ENCODE results near the gene DRD2.

The DRD2 gene

GRCh38 chr11:113370634-113371033 lies 104.6 kb downstream of the DRD2 start:
- DNase-seq (ENCODE audit: extremely low read depth, low read depth) = no peak
- H3K4me3 ChIP-seq (replicated peaks; ENCODE audit: low read depth, low read length) = no peak overlapping the region
- no peak for TF ChIP-seq CTCF (IDR thresholded peaks at IDR 0.05; ENCODE audit: low read depth, low read length, missing control alignments)

- no peak for TF ChIP-seq CTCF (IDR thresholded peaks at IDR 0.05; ENCODE audit: low read depth, low read length, missing control alignments)
- no peak overlapping the region for H3K4me3 ChIP-seq (replicated peaks; ENCODE audit: low read depth, low read length)
- no peak for DNase-seq (ENCODE audit: extremely low read depth, low read depth)
Measured at GRCh38 chr11:113369411-113369810, 105.8 kb downstream of the DRD2 start.

GRCh38 chr11:113365895-113366294 lies 109.3 kb downstream of the DRD2 start:
- no peak overlapping the region for H3K4me3 ChIP-seq (replicated peaks; ENCODE audit: low read depth, low read length)
- no peak for DNase-seq (ENCODE audit: extremely low read depth, low read depth)
- no peak for TF ChIP-seq CTCF (IDR thresholded peaks at IDR 0.05; ENCODE audit: low read depth, low read length, missing control alignments)

- H3K4me3 ChIP-seq (replicated peaks; ENCODE audit: low read depth, low read length) = no peak overlapping the region
- TF ChIP-seq CTCF (IDR thresholded peaks at IDR 0.05; ENCODE audit: low read depth, low read length, missing control alignments) = no peak
- DNase-seq (ENCODE audit: extremely low read depth, low read depth) = no peak
Measured at GRCh38 chr11:113363996-113364641, 111.1 kb downstream of the DRD2 start.

GRCh38 chr11:113363406-113363805 lies 111.8 kb downstream of the DRD2 start:
- TF ChIP-seq CTCF (IDR thresholded peaks at IDR 0.05; ENCODE audit: low read depth, low read length, missing control alignments) = no peak
- no peak for DNase-seq (ENCODE audit: extremely low read depth, low read depth)

More at GRCh38 chr11:113363406-113363805, 111.8 kb downstream of the DRD2 start:
- H3K4me3 ChIP-seq (replicated peaks; ENCODE audit: low read depth, low read length) = no peak overlapping the region

Data from HFF-Myc (cell line).